Spleen (tissue), 7 donors: ENCODE results near the gene OGT.

Experiments used
- POLR2A ChIP-seq, 3 donors: fragments of 450-650 bp; IDR thresholded peaks; one replicate each; pipeline ENCODE4 v1.5.1; 2017; ENCODE audit warnings: antibody characterized with exemption in 3 of 3, mild to moderate bottlenecking in 1 of 3
- POLR2AphosphoS5 ChIP-seq, 3 donors: sonication (generic); formaldehyde crosslinking; IDR thresholded peaks; one replicate each; pipeline ENCODE4 v1.5.1; 2017; ENCODE audit warnings: antibody characterized with exemption in 3 of 3
- TF ChIP-seq, protein P1 (sequence below), 11 experiments: fragments of 200-600 bp in 7 of 11; fragments of 450-650 bp in 4 of 11; sonication (generic) in 4 of 11; IDR thresholded peaks in 8 of 11; conservative IDR thresholded peaks in 3 of 11; 1 replicate in 7 of 11; 2 replicates in 4 of 11; pipeline versions ENCODE4 v1.4.0 to v1.8.0; 2016 to 2021; ENCODE audit warnings: antibody characterized with exemption in 11 of 11, inconsistent platforms in 4 of 11, mild to moderate bottlenecking in 1 of 11
- donor health status: DM: no; HTN: no; CAD: no; lungs with moderate emphysema.
- donor health status: DM: no; HTN: no; CAD: no.
- donor health status: DM: no; HTN: no; CAD: no.

GRCh38 chrX:71619986-71620385 is 87.1 kb downstream of the OGT start:
- TF ChIP-seq, protein P1, sequence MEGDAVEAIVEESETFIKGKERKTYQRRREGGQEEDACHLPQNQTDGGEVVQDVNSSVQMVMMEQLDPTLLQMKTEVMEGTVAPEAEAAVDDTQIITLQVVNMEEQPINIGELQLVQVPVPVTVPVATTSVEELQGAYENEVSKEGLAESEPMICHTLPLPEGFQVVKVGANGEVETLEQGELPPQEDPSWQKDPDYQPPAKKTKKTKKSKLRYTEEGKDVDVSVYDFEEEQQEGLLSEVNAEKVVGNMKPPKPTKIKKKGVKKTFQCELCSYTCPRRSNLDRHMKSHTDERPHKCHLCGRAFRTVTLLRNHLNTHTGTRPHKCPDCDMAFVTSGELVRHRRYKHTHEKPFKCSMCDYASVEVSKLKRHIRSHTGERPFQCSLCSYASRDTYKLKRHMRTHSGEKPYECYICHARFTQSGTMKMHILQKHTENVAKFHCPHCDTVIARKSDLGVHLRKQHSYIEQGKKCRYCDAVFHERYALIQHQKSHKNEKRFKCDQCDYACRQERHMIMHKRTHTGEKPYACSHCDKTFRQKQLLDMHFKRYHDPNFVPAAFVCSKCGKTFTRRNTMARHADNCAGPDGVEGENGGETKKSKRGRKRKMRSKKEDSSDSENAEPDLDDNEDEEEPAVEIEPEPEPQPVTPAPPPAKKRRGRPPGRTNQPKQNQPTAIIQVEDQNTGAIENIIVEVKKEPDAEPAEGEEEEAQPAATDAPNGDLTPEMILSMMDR (IDR thresholded peaks at IDR 0.05 in 8 of 11, conservative IDR thresholded peaks at IDR 0.05 in 3 of 11): no peak
- TF ChIP-seq POLR2A (IDR thresholded peaks at IDR 0.05): no peak
- TF ChIP-seq POLR2AphosphoS5 (IDR thresholded peaks at IDR 0.05): no peak
